ENCODE results near the gene TXLNG. TPM values are rescaled to one million over a fixed set of nuclear protein-coding genes. Genes with fewer than 3 reads are reported as not detected.

TXLNG gene
- total RNA-seq, 1 experiment from 2014 or later: 8.6 TPM

- Histone ChIP-seq H3K27me3 (no peaks in the 10 kb centered on the region), H3K9me3 (no peaks in the 10 kb centered on the region), H3K36me3 (peaks cover 13% of the 10 kb centered on the region), H3K4me3 (no peak overlapping the region)
- no peak for DNase-seq
Observed at GRCh38 chrX:16825264-16826035, 39.2 kb downstream of the TXLNG start.

- no peak overlapping the region for H3K4me3 ChIP-seq
- H3K9me3 ChIP-seq: no peaks in the 10 kb centered on the region
- peaks cover 7% of the 10 kb centered on the region for H3K36me3 ChIP-seq
- no peaks in the 10 kb centered on the region for H3K27me3 ChIP-seq
- DNase-seq: no peak
Observed at GRCh38 chrX:16826207-16826606, 39.9 kb downstream of the TXLNG start.

- peak; percentile 53 for DNase-seq
- Histone ChIP-seq H3K27me3 (no peaks in the 10 kb centered on the region), H3K36me3 (peaks cover 6% of the 10 kb centered on the region), H3K4me3 (no peak overlapping the region), H3K9me3 (no peaks in the 10 kb centered on the region)
Observed at GRCh38 chrX:16827225-16827624, 41.0 kb downstream of the TXLNG start.

- DNase-seq: peak; percentile 28
- no peaks in the 10 kb centered on the region for H3K9me3 ChIP-seq
- peaks cover 11% of the 10 kb centered on the region for H3K36me3 ChIP-seq
- no peak overlapping the region for H3K4me3 ChIP-seq
- H3K27me3 ChIP-seq: no peaks in the 10 kb centered on the region
Observed at GRCh38 chrX:16828124-16828908, 42.0 kb downstream of the TXLNG start.

GRCh38 chrX:16832301-16832700 is 46.0 kb downstream of the TXLNG start:
- no peaks in the 10 kb centered on the region for H3K9me3 ChIP-seq
- no peaks in the 10 kb centered on the region for H3K27me3 ChIP-seq
- H3K36me3 ChIP-seq: peaks cover 32% of the 10 kb centered on the region
- no peak overlapping the region for H3K4me3 ChIP-seq
- no peak for DNase-seq

GRCh38 chrX:16834806-16835205 is 48.5 kb downstream of the TXLNG start:
- Histone ChIP-seq H3K36me3 (peaks cover 55% of the 10 kb centered on the region), H3K9me3 (peaks cover 5% of the 10 kb centered on the region; the same call in 1 of the 2 replicates), H3K27me3 (no peaks in the 10 kb centered on the region), H3K4me3 (no peak overlapping the region)
- DNase-seq: no peak

GRCh38 chrX:16836371-16836770 is 50.1 kb downstream of the TXLNG start:
- H3K9me3 ChIP-seq: peaks cover 5% of the 10 kb centered on the region; the same call in 1 of the 2 replicates
- no peak overlapping the region for H3K4me3 ChIP-seq
- peaks cover 63% of the 10 kb centered on the region for H3K36me3 ChIP-seq
- DNase-seq: no peak
- H3K27me3 ChIP-seq: no peaks in the 10 kb centered on the region

GRCh38 chrX:16838202-16839066 is 52.2 kb downstream of the TXLNG start:
- H3K9me3 ChIP-seq: peaks cover 5% of the 10 kb centered on the region; the same call in 1 of the 2 replicates
- peak; percentile 42 for DNase-seq
- H3K27me3 ChIP-seq: no peaks in the 10 kb centered on the region
- peaks cover 67% of the 10 kb centered on the region for H3K36me3 ChIP-seq
- no peak overlapping the region for H3K4me3 ChIP-seq

GRCh38 chrX:16839219-16839851 is 53.1 kb downstream of the TXLNG start:
- no peak overlapping the region for H3K4me3 ChIP-seq
- no peaks in the 10 kb centered on the region for H3K27me3 ChIP-seq
- H3K9me3 ChIP-seq: peaks cover 5% of the 10 kb centered on the region; the same call in 1 of the 2 replicates
- H3K36me3 ChIP-seq: peaks cover 62% of the 10 kb centered on the region
- DNase-seq: no peak

- peak; percentile 64 for DNase-seq
- Histone ChIP-seq H3K36me3 (peaks cover 62% of the 10 kb centered on the region), H3K4me3 (no peak overlapping the region), H3K9me3 (peaks cover 5% of the 10 kb centered on the region; the same call in 1 of the 2 replicates), H3K27me3 (no peaks in the 10 kb centered on the region)
Observed at GRCh38 chrX:16839852-16840460, 53.7 kb downstream of the TXLNG start.

- H3K27me3 ChIP-seq: no peaks in the 10 kb centered on the region
- no peak overlapping the region for H3K4me3 ChIP-seq
- peaks cover 58% of the 10 kb centered on the region for H3K36me3 ChIP-seq
- H3K9me3 ChIP-seq: peaks cover under 1% of the 10 kb centered on the region; the same call in 1 of the 2 replicates
- DNase-seq: no peak
Observed at GRCh38 chrX:16842684-16843083, 56.4 kb downstream of the TXLNG start.

- DNase-seq: no peak
- H3K4me3 ChIP-seq: no peak overlapping the region
- H3K9me3 ChIP-seq: no peaks in the 10 kb centered on the region
- no peaks in the 10 kb centered on the region for H3K27me3 ChIP-seq
- H3K36me3 ChIP-seq: peaks cover 57% of the 10 kb centered on the region
Observed at GRCh38 chrX:16843208-16843909, 57.1 kb downstream of the TXLNG start.

- no peaks in the 10 kb centered on the region for H3K27me3 ChIP-seq
- peaks cover 56% of the 10 kb centered on the region for H3K36me3 ChIP-seq
- no peak overlapping the region for H3K4me3 ChIP-seq
- no peak for DNase-seq
- no peaks in the 10 kb centered on the region for H3K9me3 ChIP-seq
Observed at GRCh38 chrX:16845686-16846085, 59.4 kb downstream of the TXLNG start.

GRCh38 chrX:16848541-16848940 is 62.3 kb downstream of the TXLNG start:
- Histone ChIP-seq H3K4me3 (no peak overlapping the region), H3K27me3 (no peaks in the 10 kb centered on the region), H3K9me3 (no peaks in the 10 kb centered on the region), H3K36me3 (peaks cover 63% of the 10 kb centered on the region)
- DNase-seq: no peak

GRCh38 chrX:16851421-16851820 is 65.2 kb downstream of the TXLNG start:
- H3K36me3 ChIP-seq: peaks cover 59% of the 10 kb centered on the region
- no peaks in the 10 kb centered on the region for H3K27me3 ChIP-seq
- no peak for DNase-seq
- H3K9me3 ChIP-seq: no peaks in the 10 kb centered on the region
- H3K4me3 ChIP-seq: no peak overlapping the region

Measured in MG63 (cell line).